Activated CD4-positive, alpha-beta T cell treated with anti-CD3 and anti-CD28 coated beads, Interleukin-10, Interleukin-2, amounts not matched to agents 100 ng/mL and 50 ng/mL, durations not matched to agents 16 hours and 8 hours (primary cell): ENCODE measurements around the gene ADRA2A.

Source experiments
- DNase-seq: peaks from one replicate; pipeline ENCODE4 v3.0.0-alpha.2; 2020

The ADRA2A gene

DNA sequence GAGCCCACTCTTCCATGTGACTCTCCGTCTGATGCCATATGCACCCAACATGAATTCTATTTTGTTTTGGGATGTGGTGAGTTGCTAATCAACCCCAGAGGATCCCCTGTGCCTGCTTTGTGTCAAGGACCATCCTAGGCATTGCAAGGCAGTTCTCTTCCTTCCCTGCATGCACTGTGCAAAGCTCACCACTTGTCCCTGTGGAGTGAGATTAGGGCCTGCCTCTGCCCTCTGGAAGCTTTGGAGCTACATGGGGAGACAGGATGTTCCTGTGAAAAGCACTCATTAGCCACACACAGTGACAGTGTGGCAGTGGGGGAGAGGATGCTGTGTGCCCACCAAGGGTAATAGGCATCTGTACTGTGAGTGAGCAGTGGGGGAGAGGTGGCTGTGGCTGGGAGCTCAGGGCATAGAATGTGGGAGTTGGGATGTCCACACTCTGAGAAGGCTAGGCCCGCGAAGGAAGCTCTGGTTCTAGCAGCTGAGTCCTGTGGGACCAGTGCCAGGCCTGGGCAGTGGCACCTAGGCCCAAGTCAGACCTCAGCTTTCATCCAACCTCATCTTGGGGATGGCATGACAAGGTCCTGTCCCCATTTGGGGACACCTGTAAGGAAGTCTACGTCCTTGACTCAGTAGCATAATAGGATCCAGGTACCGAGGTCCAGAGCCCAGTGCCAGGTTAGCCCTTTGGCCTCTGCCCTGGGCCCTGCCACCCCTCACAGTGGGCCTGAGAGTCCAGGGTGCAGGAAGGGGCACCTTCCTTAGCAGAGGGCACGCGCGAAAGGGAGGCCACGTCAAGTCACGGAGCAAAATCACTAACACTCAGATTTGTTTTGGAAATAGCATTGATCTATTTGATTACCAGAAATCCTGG lies 6.6 kb downstream of the ADRA2A start:
- DNase-seq: no peak

DNA sequence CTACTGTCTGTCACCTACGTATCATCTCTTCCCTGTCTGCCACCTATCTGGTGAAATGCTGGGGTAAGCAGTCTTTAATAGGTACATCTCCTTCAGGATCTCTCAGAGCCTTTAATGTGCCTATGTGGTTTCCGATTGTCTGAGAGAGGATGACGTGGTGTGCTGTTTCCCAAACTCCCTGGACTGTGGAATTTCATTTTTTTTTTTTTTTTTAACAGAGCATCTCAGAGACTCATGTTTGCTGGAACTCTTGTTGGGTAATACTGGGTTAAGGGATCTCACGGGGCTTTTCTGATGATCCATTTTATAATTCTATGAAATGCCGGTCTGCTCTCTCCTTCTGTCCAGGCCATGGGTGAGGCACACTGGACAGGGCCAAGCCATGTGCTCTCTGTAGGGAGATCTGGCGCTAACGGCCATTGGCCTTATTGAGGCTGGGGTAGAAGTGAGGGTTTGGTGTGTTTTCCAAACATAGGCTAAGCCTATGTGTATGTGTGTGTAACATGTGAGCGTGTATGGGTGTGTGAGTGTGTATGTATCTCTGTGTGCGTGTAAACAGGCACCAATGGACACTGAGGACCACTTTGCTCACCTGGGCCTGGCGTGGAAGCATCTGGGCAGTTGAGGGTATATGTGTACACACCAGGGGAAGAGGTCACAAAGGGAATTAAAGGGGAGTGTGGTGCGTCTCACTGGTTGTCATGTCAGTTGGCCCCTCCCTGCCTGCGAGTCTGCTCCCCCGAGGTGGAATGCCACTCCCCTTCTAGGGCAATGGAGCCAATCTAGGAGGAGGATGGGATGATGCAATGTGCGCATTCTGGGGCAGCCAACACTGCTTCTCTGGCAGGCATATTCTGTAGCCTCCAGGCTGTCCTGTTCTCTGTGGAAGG lies 7.8 kb downstream of the ADRA2A start:
- no peak for DNase-seq

DNA sequence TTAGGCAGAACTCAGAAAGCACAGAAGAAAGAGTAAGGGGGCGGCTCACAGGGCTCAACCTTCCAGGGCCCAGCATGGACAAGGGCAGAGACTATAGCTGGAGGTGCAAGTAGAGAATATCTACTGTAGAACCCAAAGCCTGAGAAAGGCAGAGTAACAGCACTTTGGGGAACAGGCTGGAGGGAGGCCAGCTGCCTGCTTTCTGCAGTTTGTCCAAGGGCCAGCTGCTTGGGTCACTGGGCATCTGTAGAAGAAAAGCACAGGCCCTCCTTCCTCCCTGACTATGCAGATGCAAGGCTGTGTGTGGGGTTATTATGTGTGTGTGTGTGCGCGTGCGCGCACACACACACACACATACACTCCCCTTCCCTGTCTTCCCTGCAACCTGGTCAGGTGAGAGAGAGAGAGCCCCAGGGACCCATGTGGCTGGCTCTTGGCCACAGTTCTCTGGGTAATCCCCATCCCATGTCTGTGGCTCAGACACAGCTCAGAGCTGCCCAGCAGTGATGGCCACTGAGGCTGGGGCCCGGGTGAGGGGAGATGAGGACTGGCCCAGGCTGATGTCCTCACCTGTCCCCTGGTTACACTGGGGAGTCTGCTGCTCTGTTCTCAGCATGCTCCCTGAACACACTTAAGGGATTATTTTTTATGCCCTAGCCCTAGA lies 9.0 kb downstream of the ADRA2A start:
- DNase-seq: no peak

DNA sequence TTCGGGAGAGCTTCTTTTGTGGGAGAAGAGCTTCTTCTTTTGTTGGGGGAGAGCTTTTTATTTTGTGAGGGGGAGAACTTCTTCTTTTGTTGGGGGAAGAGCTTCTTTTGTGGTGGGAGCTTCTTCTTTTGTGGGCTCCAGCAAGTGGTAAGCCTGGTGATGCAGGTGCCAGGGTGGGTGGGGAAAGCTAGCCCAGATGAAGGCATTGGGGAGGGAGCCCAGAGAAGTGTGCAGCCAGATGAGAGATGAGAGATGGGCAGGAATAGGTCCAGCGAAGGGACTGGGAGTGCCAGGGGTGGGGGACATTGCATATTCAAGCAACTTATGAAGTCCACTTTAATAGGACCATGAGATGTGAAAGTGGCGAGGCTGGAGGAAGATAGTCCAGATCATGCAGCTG lies 9.7 kb downstream of the ADRA2A start:
- no peak for DNase-seq

DNA sequence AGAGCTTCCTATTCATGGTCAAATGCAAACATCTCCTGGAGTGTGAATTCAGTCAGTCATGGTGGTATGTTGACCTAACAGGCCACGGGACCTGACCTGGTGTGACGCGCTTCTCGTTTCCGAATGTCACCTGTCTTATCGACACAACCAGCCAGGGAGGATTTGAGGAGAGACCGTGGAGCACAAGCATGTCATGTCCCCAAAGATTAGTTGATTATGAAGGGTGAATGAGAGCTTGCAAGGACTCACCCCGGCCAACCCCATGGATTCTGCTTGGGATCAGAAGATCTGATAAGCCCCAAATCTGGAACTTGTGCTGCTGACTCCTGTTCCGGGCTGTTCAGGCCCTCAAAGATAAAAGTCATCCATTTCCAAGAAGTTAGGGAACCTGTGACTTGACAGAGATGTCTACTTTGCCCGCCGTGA lies 10.5 kb downstream of the ADRA2A start:
- DNase-seq: no peak

DNA sequence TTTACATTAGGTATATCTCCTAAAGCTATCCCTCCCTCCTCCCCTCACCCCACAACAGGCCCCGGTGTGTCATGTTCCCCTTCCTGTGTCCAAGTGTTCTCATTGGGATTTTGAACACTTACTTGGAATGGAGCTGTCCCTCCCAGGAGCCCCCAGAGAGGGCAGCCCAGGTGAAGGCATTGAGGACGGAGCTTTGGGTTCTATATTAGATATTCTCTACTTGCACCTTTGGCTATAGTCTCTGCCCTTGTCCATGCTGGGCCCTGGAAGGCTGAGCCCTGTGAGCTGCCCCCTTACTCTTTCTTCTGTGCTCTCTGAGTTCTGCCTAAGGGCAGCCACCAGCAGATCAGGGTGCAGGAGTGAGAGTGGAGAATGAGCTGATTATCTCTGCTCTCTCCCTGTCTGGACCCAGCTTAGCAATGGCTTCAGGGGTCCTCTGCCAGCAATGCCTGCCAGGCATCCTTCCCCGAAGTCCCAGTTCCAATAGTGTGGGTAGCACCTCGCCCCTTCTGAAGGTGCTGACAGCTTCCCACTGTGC lies 11.2 kb downstream of the ADRA2A start:
- no peak for DNase-seq

DNA sequence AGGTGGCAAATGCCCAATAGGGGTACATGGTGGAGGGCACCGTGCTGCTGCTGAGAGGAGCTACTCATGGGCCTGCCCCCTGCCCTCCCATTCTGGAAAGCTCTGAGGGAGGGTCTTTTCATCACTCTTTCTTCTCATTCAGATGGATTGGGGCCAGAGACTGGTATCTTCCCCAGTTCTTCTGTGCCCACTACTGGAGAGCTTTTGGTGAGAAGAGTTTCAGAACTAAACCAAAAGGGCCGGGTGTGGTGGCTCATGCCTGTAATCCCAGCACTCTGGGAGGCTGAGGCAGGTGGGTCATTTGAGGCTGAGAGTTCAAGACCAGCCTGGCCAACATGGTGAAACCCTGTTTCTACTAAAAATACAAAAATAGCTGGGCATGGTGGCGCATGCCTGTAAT lies 12.5 kb downstream of the ADRA2A start:
- DNase-seq: no peak

DNA sequence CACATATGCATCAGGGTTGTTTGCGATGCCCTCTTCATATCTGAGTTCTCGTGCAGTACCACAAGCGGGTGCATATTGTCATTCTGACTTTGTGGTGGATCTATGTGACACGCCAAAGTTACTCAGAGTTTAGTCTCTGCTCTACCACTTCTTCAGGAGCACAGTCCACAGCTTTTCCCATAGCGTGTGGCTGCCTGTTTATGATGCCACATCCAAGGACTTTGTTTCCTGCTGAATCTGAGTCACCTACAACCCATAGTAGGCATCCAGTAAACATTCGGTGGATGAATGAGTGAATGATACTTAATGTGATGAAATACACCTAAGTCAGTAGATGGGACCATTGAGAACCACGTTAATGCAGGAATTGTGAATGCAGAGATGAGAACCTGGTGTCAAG lies 15.0 kb downstream of the ADRA2A start:
- no peak for DNase-seq

DNA sequence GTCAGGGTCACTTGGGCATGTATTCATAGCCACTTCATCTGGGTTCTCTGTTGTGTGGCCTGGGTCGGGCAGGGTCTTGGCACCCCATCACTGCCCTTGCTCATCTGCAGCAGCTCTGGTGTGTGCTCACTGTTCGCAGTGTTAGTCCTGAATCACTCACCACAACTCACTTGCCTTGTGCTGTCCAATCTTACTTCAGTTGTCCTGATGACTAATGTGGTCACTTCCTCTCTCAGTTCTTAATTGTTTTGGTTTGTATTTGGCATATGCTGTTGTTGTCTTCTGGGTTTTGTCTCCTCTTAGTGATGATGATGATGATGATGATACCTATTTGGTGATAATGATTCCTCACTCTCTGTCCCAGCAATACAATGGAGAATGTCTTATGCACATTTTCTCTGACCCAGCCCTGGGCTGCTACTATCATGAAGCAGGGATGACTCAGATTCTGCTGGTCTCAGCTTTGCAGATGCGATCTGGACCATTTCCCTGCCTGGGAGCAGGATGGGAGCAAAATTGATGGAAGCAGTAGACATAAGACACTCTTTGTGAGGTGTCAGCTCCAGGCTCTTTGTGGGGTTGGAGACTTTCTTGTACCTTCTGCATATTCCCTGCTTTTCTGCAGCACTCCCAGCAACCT lies 17.0 kb downstream of the ADRA2A start:
- DNase-seq: no peak

DNA sequence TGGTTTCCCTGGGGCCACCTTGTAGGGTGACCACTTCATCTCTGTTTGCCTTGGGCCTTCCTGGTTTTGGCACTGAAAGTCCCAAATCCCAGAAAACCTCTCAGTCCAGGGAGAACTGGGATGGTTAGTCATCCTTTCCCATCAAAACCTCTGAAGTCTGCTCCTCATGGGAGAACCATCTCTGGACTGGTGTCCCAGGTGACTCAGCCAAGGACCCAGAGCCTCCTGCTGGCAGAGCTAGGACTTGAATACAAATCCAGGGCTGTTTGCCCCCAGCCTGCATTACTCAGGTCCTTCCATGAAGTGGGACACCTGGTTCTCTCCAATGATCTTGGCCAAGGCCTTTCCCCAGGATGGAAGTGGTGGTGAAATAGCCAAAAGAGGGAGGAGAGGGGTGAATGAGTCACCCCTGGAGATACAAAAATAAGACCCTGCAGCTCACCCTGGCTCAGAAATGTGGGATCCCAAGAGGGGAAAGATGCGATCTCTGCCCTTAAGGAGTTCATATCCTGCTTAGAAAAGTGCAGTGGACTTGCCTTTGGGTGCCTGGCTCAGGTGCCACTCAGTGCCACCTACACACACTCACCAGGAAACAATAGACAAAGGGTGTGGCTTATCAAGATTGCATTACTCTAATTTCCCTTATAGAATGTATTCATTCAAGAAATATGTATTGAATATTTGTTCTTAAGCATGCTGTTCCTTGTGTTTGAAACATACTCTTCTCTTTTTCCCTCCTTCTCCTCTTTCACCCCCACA lies 22.0 kb downstream of the ADRA2A start:
- DNase-seq: no peak

DNA sequence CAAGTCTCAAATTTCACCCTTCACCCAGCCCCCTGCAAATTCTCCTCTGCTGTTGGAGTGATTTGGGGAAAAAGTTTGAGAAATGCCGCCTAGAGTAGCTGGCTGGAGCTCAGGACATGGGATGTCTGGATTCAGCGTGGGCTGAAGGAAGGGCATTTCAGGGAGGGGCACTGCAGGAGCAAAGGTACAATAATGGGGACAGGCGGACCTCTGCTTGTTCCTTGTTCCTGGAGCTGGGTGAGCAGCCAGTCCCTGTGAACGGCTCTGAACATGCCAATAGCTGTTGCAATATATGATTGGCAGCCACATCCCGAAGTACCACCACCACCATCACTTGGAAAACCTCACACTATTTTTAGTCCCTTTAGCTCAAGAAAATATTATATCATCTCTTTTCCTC lies 23.4 kb downstream of the ADRA2A start:
- DNase-seq: no peak

DNA sequence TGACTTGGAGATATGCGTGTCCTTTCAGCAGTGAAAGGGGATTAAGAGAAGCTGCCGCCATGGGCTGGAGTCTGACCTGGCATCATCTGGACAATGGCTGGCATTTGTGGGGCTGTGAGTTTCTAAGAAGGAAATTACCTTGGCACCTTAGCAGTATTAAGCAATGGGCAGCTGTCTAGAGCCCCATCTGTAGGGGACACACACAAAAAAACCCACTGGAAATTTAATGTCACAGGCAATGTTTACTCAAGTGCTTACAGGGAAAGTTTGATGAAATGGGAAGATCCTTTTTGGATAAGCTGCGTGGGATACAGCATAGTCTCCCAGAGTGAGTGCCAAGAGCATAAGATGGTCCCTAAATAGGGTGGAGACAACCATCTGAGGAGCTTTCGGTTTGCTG lies 25.0 kb downstream of the ADRA2A start:
- DNase-seq: no peak

DNA sequence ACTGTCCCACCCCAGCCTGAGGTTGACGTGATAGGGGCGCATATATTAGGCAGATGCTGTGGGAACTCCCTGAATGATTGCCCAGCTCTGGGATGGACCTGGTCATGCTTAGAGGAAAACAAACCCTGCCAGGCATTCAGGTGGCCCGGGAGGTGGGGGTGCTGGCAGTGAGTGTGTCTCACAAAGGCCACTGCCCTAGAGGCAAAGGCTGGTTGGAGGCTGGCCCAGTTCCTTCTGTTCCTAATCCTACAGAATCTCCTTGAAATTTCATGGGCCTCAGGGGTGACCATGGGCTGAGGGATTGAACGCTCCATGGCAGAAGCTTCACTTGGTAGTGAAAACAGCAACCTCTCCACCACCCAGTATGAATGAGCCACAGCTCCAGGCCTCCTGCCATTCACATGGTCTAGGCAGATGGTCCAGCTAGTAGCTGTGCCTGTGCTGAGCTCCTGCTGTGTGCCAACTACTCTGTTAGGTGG lies 25.6 kb downstream of the ADRA2A start:
- DNase-seq: no peak

DNA sequence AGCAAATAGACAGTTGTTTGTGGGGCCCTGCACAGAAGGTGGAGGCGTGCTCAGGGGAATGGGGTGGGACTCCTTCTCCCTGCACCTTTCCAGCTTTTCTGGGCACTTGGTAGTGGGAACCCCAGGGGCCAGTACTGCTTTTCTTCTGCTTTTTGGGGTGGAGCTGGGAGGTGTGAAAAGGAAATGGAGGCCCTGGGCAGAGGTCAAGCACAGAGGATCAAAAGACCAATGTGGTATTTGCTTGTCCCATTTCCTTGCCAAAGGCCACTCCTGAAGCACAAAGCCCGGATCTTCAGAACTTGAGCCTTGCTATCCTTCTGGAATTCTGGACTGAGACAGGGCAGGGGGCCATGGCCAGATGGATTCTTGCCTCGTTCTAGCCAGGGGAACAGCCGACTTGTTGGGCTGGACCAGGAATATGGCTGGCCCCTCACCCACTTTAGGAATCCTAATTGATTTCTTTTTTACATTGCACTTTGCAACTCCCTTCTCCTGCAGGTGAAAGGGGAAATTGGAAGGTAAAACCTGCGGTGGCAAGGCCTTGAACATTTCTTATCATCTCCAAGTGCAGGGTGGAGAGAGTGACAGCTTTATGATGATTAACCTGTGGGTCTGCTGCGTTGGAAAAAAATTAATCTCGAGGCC lies 26.5 kb downstream of the ADRA2A start:
- no peak for DNase-seq

DNA sequence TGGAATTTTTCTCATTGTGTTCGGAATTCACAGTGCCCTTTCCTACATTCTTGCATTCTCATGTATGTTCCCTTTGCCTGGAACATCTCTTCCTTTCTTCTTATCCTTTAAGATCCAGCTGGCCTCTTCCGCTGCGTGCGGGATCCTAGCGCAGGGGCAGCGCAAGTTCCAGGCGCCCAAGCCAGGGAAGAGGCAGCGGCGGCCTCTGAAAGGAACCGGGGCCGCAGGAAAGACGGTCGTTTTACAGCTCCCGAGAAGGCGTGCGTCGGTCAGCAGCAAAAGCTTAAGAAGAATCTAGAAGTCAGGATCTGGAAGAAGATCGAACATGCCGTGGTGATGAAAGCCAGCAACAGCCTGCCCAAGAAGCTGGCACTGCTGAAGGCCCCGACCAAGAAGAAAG lies 28.0 kb downstream of the ADRA2A start:
- DNase-seq: no peak

DNA sequence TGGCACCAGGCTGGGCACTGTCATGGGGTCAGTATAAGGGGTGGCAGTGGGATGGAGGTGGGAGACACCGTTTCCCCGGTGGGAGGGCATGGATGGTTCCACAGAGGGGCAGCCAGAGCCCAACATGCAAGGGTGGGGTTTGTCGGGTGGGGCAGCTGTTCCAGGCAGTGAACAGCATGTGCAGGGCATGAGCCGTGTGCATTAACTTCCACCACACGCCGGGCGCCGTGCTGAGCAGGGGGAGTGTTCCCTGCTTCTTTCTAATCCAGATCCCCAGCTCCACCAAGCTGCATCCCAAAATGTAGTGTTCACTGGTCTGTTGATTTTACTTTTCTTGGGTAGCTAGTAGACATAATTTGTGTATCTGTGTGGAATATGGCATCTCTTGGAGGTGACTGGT lies 29.3 kb downstream of the ADRA2A start:
- no peak for DNase-seq

DNA sequence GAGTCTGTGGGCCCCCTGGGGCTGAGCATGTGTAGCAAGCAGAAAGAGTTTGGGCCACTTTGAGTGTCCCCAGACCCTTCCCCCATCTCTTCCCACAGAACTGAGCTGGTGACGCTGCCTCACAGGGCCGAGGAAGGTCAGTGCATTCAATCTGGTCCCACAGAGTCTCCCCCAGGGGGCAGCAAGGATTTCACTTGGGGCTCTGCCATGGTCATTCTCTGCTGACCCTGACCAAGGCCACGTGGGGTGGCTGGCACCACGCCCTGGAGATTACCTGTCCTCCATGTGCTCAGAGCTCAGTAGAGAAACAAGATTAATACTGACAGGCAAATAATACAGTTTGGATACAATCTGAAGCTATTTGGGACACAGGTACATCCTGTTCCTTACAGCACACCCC lies 30.2 kb downstream of the ADRA2A start:
- DNase-seq: no peak

DNA sequence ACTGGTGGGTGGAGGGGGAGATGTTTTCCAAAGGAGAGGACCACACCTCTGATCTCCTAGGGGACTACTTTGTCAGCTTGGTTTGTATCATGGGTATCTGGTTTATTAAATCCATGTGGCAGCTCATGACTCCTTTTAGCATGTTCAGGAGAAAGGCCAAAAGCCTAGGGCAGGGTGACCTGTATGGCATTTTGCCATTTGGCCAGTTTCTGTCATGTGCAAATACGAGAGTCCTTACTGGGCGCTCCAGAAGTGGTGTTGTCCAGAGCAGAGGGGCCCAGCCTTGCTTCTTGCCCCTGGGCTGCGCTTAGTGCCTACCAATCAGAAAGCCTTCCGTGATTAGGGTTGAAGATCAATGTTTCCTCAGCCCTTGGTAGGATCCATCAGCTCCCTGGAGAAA lies 31.0 kb downstream of the ADRA2A start:
- DNase-seq: no peak

DNA sequence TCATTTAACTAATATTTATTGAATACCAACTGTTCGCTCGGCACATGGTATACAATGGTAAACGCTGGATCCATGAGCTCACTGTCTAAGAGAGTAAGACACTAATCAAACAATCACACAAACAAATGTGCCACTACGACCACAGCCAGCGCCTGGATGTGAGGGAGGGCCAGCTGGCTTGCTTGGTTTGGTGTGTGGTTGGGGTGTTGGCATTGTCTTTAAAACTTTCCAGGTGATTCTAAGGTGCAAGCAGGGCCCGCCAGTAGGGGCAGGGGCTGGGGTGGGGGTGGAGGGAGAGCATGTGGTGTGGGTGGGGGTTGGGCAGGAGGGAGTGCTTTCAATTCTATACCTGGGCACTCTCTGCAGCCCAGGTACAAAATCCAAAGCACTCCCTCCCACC lies 31.6 kb downstream of the ADRA2A start:
- no peak for DNase-seq

DNA sequence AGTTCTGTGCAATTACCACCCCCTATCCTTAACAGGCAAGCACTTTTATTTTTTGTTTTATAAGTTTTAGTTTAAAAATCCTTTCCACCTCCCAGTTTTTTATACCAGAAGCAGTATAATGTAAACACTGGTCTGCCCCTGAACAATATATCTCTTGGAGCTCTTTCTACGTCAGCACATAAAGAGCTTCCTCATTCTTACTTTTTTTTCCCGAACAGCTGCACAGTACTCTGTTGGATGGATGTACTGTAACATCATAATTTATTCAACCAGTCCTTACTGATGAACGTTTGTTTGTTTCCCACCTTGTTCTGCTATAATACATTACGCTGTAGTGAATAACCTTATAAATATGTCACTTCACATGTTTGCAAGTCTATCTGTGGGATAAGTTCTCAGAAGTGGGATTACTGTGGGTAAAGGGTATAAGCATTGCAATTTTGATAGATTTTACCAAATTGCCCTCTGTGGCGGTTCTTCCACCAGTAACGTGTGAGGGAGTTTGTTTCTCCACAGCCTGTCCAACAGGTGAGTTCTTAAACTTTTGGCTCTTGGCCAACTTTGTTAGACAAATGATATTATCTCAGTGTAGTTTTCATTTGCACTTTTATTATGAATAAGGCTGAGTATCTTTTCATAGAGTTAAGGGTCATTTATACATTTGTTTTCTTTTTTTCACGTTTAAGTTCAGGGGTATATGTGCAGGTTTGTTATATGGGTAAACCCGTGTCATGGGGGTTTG lies 32.8 kb downstream of the ADRA2A start:
- DNase-seq: no peak

DNA sequence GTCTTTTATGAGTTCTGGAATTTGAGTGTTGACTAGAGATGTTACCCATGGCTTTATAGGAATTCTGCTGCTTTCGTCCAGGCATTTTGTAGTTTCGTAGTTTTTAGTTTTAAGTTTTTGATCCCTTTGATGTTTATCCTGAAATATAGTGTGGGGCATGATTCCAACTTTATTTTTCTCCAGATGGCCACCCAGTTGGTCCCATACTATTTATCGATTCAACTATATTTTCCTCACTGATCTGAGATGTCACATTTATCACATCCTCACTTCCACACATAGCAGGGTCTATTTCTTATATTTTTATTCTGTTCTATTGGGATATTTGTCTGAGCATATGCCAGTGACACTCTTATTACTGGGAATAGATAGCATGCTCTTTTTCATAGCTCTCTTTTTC lies 33.9 kb downstream of the ADRA2A start:
- no peak for DNase-seq
